GM12892 (cell line): ENCODE data around the gene MS4A2.

ENCODE experiments used
- POLR2A ChIP-seq: IDR thresholded peaks from 2 replicates; pipeline ENCODE4 v1.6.1; 2011; ENCODE audit warnings: low read depth, low read length, control low read depth
- POLR2AphosphoS5 ChIP-seq: IDR thresholded peaks from 2 replicates; pipeline ENCODE4 v1.6.1; 2011; ENCODE audit warnings: low read depth, low read length, control low read depth
- TAF1 ChIP-seq: IDR thresholded peaks from 2 replicates; pipeline ENCODE4 v1.6.1; 2011; ENCODE audit warnings: low read depth, mild to moderate bottlenecking, control low read depth, low read length, borderline replicate concordance

DNA sequence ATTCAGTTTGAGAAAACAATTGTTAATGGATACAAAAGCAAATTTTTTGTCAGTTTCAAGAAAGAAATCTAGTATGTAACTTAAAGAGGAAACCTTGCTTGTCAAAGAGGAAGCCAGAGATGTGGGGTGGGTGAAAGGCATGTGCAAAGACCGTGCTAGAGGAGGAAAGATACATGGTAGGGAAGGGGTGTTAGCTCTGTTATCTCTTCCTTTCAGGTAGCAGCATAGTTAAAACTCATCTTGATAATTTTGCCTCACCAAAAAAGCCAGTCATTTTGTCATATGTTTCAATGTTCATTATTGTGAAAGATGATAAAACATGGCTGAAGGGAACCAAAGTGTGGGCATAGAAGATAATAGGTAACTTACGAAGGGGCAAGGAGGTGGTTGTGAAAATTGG lies 2.6 kb upstream of the MS4A2 start:
- TF ChIP-seq POLR2A (no peak), POLR2AphosphoS5 (no peak), TAF1 (no peak)
